Activated naive CD8-positive, alpha-beta T cell (primary cell): ENCODE data around the gene TBXT.
"Not testable (repeated sequence)": the region's sequence is repeated elsewhere in the genome, so short reads cannot be mapped to it uniquely, and the experiment has no call there.

Source experiments
- H3K27ac Mint-ChIP-seq: one replicate; pipeline ENCODE4 v1.8.0; 2021; ENCODE audit warnings: mixed read lengths
- H3K27me3 Mint-ChIP-seq: one replicate; pipeline ENCODE4 v1.8.0; 2021; ENCODE audit warnings: mixed read lengths
- H3K36me3 Mint-ChIP-seq: one replicate; pipeline ENCODE4 v1.8.0; 2021; ENCODE audit warnings: mixed read lengths
- H3K4me1 Mint-ChIP-seq: one replicate; pipeline ENCODE4 v1.8.0; 2021; ENCODE audit warnings: low read depth, mixed read lengths
- H3K4me3 Mint-ChIP-seq: one replicate; pipeline ENCODE4 v1.8.0; 2021; ENCODE audit warnings: mild to moderate bottlenecking, mixed read lengths
- H3K9me3 Mint-ChIP-seq: one replicate; pipeline ENCODE4 v1.8.0; 2021; ENCODE audit warnings: low read depth, mixed read lengths

The TBXT gene

GRCh38 chr6:166157930-166158617 is 9.6 kb downstream of the TBXT start:
- Mint-ChIP-seq H3K9me3 (no peaks in the 10 kb centered on the region), H3K4me3 (no peak overlapping the region), H3K4me1 (peaks cover 2% of the 10 kb centered on the region), H3K36me3 (no peaks in the 10 kb centered on the region), H3K27me3 (peaks cover 12% of the 10 kb centered on the region), H3K27ac (no peak overlapping the region)

GRCh38 chr6:166156942-166157341 is 10.7 kb downstream of the TBXT start:
- Mint-ChIP-seq H3K27me3 (peaks cover 6% of the 10 kb centered on the region), H3K36me3 (no peaks in the 10 kb centered on the region), H3K27ac (no peak overlapping the region), H3K4me1 (no peaks in the 10 kb centered on the region), H3K4me3 (no peak overlapping the region), H3K9me3 (no peaks in the 10 kb centered on the region)

GRCh38 chr6:166153966-166154365 is 13.7 kb downstream of the TBXT start:
- no peak overlapping the region for H3K4me3 Mint-ChIP-seq
- H3K9me3 Mint-ChIP-seq, result no peaks in the 10 kb centered on the region
- peaks cover 4% of the 10 kb centered on the region for H3K36me3 Mint-ChIP-seq
- no peaks in the 10 kb centered on the region for H3K4me1 Mint-ChIP-seq
- H3K27ac Mint-ChIP-seq, result no peak overlapping the region
- peaks cover 4% of the 10 kb centered on the region for H3K27me3 Mint-ChIP-seq

- Mint-ChIP-seq H3K27ac (no peak overlapping the region), H3K27me3 (peaks cover 8% of the 10 kb centered on the region), H3K4me3 (no peak overlapping the region), H3K4me1 (no peaks in the 10 kb centered on the region), H3K9me3 (no peaks in the 10 kb centered on the region), H3K36me3 (peaks cover 4% of the 10 kb centered on the region)
Measured at GRCh38 chr6:166152660-166153059, 15.0 kb downstream of the TBXT start.

- Mint-ChIP-seq H3K4me1 (no peaks in the 10 kb centered on the region), H3K27ac (no peak overlapping the region), H3K36me3 (peaks cover 4% of the 10 kb centered on the region), H3K27me3 (peaks cover 7% of the 10 kb centered on the region), H3K9me3 (no peaks in the 10 kb centered on the region), H3K4me3 (no peak overlapping the region)
Measured at GRCh38 chr6:166151798-166152197, 15.9 kb downstream of the TBXT start.

GRCh38 chr6:166145751-166146150 is 21.9 kb downstream of the TBXT start:
- Mint-ChIP-seq H3K4me1 (no peaks in the 10 kb centered on the region), H3K36me3 (peaks cover 2% of the 10 kb centered on the region), H3K4me3 (no peak overlapping the region), H3K27ac (no peak overlapping the region), H3K27me3 (peaks cover 5% of the 10 kb centered on the region), H3K9me3 (no peaks in the 10 kb centered on the region)

- Mint-ChIP-seq H3K27ac (no peak overlapping the region), H3K9me3 (peaks cover 5% of the 10 kb centered on the region), H3K27me3 (no peaks in the 10 kb centered on the region), H3K4me1 (no peaks in the 10 kb centered on the region), H3K36me3 (no peaks in the 10 kb centered on the region), H3K4me3 (no peak overlapping the region)
Measured at GRCh38 chr6:166143011-166143410, 24.6 kb downstream of the TBXT start.

GRCh38 chr6:166127624-166128472 is 39.8 kb downstream of the TBXT start:
- H3K4me3 Mint-ChIP-seq, result no peak overlapping the region
- H3K4me1 Mint-ChIP-seq, result no peaks in the 10 kb centered on the region
- H3K9me3 Mint-ChIP-seq, result no peaks in the 10 kb centered on the region
- no peaks in the 10 kb centered on the region for H3K36me3 Mint-ChIP-seq
- H3K27me3 Mint-ChIP-seq, result peaks cover 17% of the 10 kb centered on the region
- H3K27ac Mint-ChIP-seq, result no peak overlapping the region

GRCh38 chr6:166123115-166123514 is 44.5 kb downstream of the TBXT start:
- H3K4me1 Mint-ChIP-seq, H3K36me3 Mint-ChIP-seq, H3K9me3 Mint-ChIP-seq, H3K4me3 Mint-ChIP-seq, H3K27ac Mint-ChIP-seq, H3K27me3 Mint-ChIP-seq: not testable (repeated sequence)

GRCh38 chr6:166121726-166122125 is 45.9 kb downstream of the TBXT start:
- Mint-ChIP-seq H3K4me3 (no peak overlapping the region), H3K9me3 (no peaks in the 10 kb centered on the region), H3K36me3 (no peaks in the 10 kb centered on the region), H3K27ac (no peak overlapping the region), H3K4me1 (no peaks in the 10 kb centered on the region), H3K27me3 (peaks cover 1% of the 10 kb centered on the region)

GRCh38 chr6:166119116-166119911 is 48.3 kb downstream of the TBXT start:
- no peaks in the 10 kb centered on the region for H3K9me3 Mint-ChIP-seq
- H3K36me3 Mint-ChIP-seq, result peaks cover 2% of the 10 kb centered on the region
- H3K4me1 Mint-ChIP-seq, result no peaks in the 10 kb centered on the region
- no peak overlapping the region for H3K4me3 Mint-ChIP-seq
- no peak overlapping the region for H3K27ac Mint-ChIP-seq
- peaks cover 1% of the 10 kb centered on the region for H3K27me3 Mint-ChIP-seq

GRCh38 chr6:166115609-166116008 is 52.0 kb downstream of the TBXT start:
- no peak overlapping the region for H3K27ac Mint-ChIP-seq
- no peak overlapping the region for H3K4me3 Mint-ChIP-seq
- H3K9me3 Mint-ChIP-seq, result no peaks in the 10 kb centered on the region
- H3K36me3 Mint-ChIP-seq, result peaks cover 2% of the 10 kb centered on the region
- peaks cover 10% of the 10 kb centered on the region for H3K27me3 Mint-ChIP-seq
- no peaks in the 10 kb centered on the region for H3K4me1 Mint-ChIP-seq

- Mint-ChIP-seq H3K4me1 (no peaks in the 10 kb centered on the region), H3K4me3 (no peak overlapping the region)
Measured at GRCh38 chr6:166112580-166112979, 55.1 kb downstream of the TBXT start.

GRCh38 chr6:166109608-166110007 is 58.0 kb downstream of the TBXT start:
- Mint-ChIP-seq H3K36me3 (no peaks in the 10 kb centered on the region), H3K4me3 (no peak overlapping the region), H3K27me3 (peaks cover 16% of the 10 kb centered on the region), H3K9me3 (no peaks in the 10 kb centered on the region), H3K4me1 (peaks cover 3% of the 10 kb centered on the region), H3K27ac (no peak overlapping the region)

More at GRCh38 chr6:166112580-166112979, 55.1 kb downstream of the TBXT start:
- Mint-ChIP-seq H3K36me3 (peaks cover 2% of the 10 kb centered on the region), H3K27ac (no peak overlapping the region), H3K9me3 (no peaks in the 10 kb centered on the region), H3K27me3 (peaks cover 14% of the 10 kb centered on the region)
